SK-N-SH (cell line): Measurements from ENCODE around the gene ASB11. TPM values are rescaled to one million over a fixed set of nuclear protein-coding genes. Genes with fewer than 3 reads are reported as not detected.

Experiments used
- CTCF ChIA-PET: fragments of 300-600, 350-600 bp; formaldehyde crosslinking; extraction: SDS; loops from one replicate; lab custom pipeline; 2021; lab: Yijun Ruan, JAX
- POLR2A ChIA-PET: fragments of 350-600 bp; sonication (Branson Sonifier 250); formaldehyde crosslinking; extraction: SDS; loops from one replicate; lab custom pipeline; 2020; ENCODE audit warnings: antibody characterized with exemption, inconsistent platforms; lab: Yijun Ruan, JAX
- DNase-seq: peaks from one replicate; pipeline ENCODE4 v3.0.0; 2012
- H2AFZ ChIP-seq: fragments of 200-600 bp; sonication (generic); 2 replicates; pipeline ENCODE4 v1.8.1; 2016; ENCODE audit warnings: antibody characterized with exemption, mild to moderate bottlenecking, low read depth
- H3F3A ChIP-seq: fragments of 200-600 bp; sonication (generic); replicated peaks from 2 replicates; pipeline ENCODE3; 2016; ENCODE audit warnings: antibody characterized with exemption, mild to moderate bottlenecking; ENCODE audit not compliant: insufficient read depth
- H3K27ac ChIP-seq, 2 experiments: fragments of 200-500 bp in 1 of 2; fragments of 200-600 bp in 1 of 2; sonication (Bioruptor generic) in 1 of 2; sonication (generic), shearing (Covaris generic) in 1 of 2; 2 replicates each; pipeline versions ENCODE4 v1.5.1 to v1.6.1; 2014 to 2016; ENCODE audit warnings: low read depth in 2 of 2, inconsistent platforms in 1 of 2, low read length in 1 of 2, mild to moderate bottlenecking in 1 of 2, mixed read lengths in 1 of 2
- H3K27me3 ChIP-seq: fragments of 200-600 bp; sonication (generic), shearing (Covaris generic); 2 replicates; pipeline ENCODE4 v1.6.1; 2016; ENCODE audit warnings: mixed run types; ENCODE audit not compliant: insufficient read depth
- H3K36me3 ChIP-seq, 2 experiments: fragments of 200-500 bp in 1 of 2; fragments of 200-600 bp in 1 of 2; sonication (Bioruptor generic) in 1 of 2; sonication (generic) in 1 of 2; replicated peaks in 1 of 2; 2 replicates each; pipeline versions ENCODE3 to v1.5.1; 2014 to 2016; ENCODE audit warnings: low read length in 1 of 2, mild to moderate bottlenecking in 1 of 2; ENCODE audit not compliant: insufficient read depth in 2 of 2, control insufficient read depth in 1 of 2
- H3K4me1 ChIP-seq, 2 experiments: fragments of 200-500 bp in 1 of 2; fragments of 200-600 bp in 1 of 2; sonication (Bioruptor generic) in 1 of 2; sonication (generic), shearing (Covaris generic) in 1 of 2; 2 replicates each; pipeline versions ENCODE4 v1.5.1 to v1.6.1; 2014 to 2016; ENCODE audit warnings: low read depth in 1 of 2, low read length in 1 of 2, mixed run types in 1 of 2; ENCODE audit not compliant: insufficient read depth in 2 of 2, control insufficient read depth in 1 of 2
- H3K4me2 ChIP-seq: fragments of 200-600 bp; sonication (generic), shearing (Covaris generic); 2 replicates; pipeline ENCODE4 v1.6.1; 2017; ENCODE audit warnings: mixed run types
- H3K4me3 ChIP-seq, 2 experiments: fragments of 200-500 bp in 1 of 2; fragments of 200-600 bp in 1 of 2; sonication (Bioruptor generic) in 1 of 2; sonication (generic), shearing (Covaris generic) in 1 of 2; 2 replicates each; pipeline versions ENCODE4 v1.5.1 to v1.8.1; 2014 to 2016; ENCODE audit warnings: low read depth in 2 of 2, inconsistent platforms in 1 of 2, low read length in 1 of 2, mild to moderate bottlenecking in 1 of 2, mixed read lengths in 1 of 2, moderate library complexity in 1 of 2
- H3K79me2 ChIP-seq: fragments of 200-600 bp; sonication (generic); 2 replicates; pipeline ENCODE4 v1.8.1; 2017; ENCODE audit warnings: mild to moderate bottlenecking; ENCODE audit not compliant: insufficient read depth
- H3K9ac ChIP-seq: fragments of 200-600 bp; sonication (generic); 2 replicates; pipeline ENCODE4 v1.6.1; 2017; ENCODE audit warnings: mixed run types
- H3K9me2 ChIP-seq: fragments of 200-600 bp; sonication (generic); 2 replicates; pipeline ENCODE4 v1.6.1; 2017; ENCODE audit warnings: mixed run types
- H3K9me3 ChIP-seq: fragments of 200-600 bp; sonication (generic); 2 replicates; pipeline ENCODE4 v1.6.1; 2017; ENCODE audit warnings: mixed run types, mild to moderate bottlenecking, moderate library complexity
- H4K20me1 ChIP-seq: fragments of 200-600 bp; sonication (generic); 2 replicates; pipeline ENCODE4 v1.6.1; 2017; ENCODE audit warnings: mild to moderate bottlenecking, mixed run types; ENCODE audit not compliant: insufficient read depth
- EZH2phosphoT487 ChIP-seq: fragments of 200-600 bp; sonication (generic); IDR thresholded peaks from 2 replicates; pipeline ENCODE4 v1.6.1; 2017; ENCODE audit warnings: low read depth, mixed run types, mild to moderate bottlenecking, antibody characterized with exemption, moderate library complexity, borderline replicate concordance
- FOXJ3 ChIP-seq: sonication (generic); formaldehyde crosslinking; IDR thresholded peaks from 2 replicates; pipeline ENCODE4 v1.5.1; 2020; ENCODE audit warnings: mild to moderate bottlenecking, missing genetic modification reagents
- FOXM1 ChIP-seq: IDR thresholded peaks from 2 replicates; pipeline ENCODE4 v1.4.0; 2012; ENCODE audit warnings: low read depth, mild to moderate bottlenecking
- GABPA ChIP-seq: IDR thresholded peaks from 2 replicates; pipeline ENCODE4 v1.4.0; 2012; ENCODE audit warnings: low read depth, mild to moderate bottlenecking
- GATA2 ChIP-seq: sonication (generic); formaldehyde crosslinking; IDR thresholded peaks from 2 replicates; pipeline ENCODE4 v1.5.0; 2020; ENCODE audit warnings: mild to moderate bottlenecking, missing genetic modification reagents
- IRF3 ChIP-seq: fragments of 150-350 bp; IDR thresholded peaks from 2 replicates; pipeline ENCODE4 v1.6.1; 2016; ENCODE audit warnings: mild to moderate bottlenecking, low read depth, low read length
- JUND ChIP-seq: IDR thresholded peaks from 2 replicates; pipeline ENCODE4 v1.4.0; 2012
- MAX ChIP-seq: IDR thresholded peaks from 2 replicates; pipeline ENCODE4 v1.4.0; 2012; ENCODE audit warnings: low read depth
- POLR2AphosphoS5 ChIP-seq: IDR thresholded peaks from 2 replicates; pipeline ENCODE4 v1.6.1; 2012; ENCODE audit warnings: low read depth, low read length
- REST ChIP-seq: IDR thresholded peaks from 2 replicates; pipeline ENCODE4 v1.6.1; 2012; ENCODE audit warnings: mild to moderate bottlenecking, low read depth, low read length, moderate library complexity
- RXRA ChIP-seq: IDR thresholded peaks from 2 replicates; pipeline ENCODE4 v1.4.0; 2012; ENCODE audit warnings: low read depth, mild to moderate bottlenecking, borderline replicate concordance
- SIN3A ChIP-seq: IDR thresholded peaks from 2 replicates; pipeline ENCODE4 v1.6.1; 2012; ENCODE audit warnings: low read depth, mild to moderate bottlenecking, low read length, moderate library complexity, borderline replicate concordance
- TCF12 ChIP-seq: IDR thresholded peaks from 2 replicates; pipeline ENCODE4 v1.4.0; 2012
- TEAD4 ChIP-seq: IDR thresholded peaks from 2 replicates; pipeline ENCODE4 v1.4.0; 2012; ENCODE audit warnings: mild to moderate bottlenecking, borderline replicate concordance; ENCODE audit not compliant: insufficient read depth
- USF2 ChIP-seq: fragments of 150-350 bp; IDR thresholded peaks from 2 replicates; pipeline ENCODE4 v1.6.1; 2017; ENCODE audit warnings: antibody characterized with exemption, low read length, low read depth, borderline replicate concordance
- YY1 ChIP-seq: IDR thresholded peaks from 2 replicates; pipeline ENCODE4 v1.4.0; 2012; ENCODE audit warnings: low read depth, mild to moderate bottlenecking
- ZBTB33 ChIP-seq: IDR thresholded peaks from 2 replicates; pipeline ENCODE4 v1.4.0; 2012; ENCODE audit warnings: low read depth, borderline replicate concordance
- WGBS: methylation state at CpG from one replicate; pipeline ENCODE4 v1.1.6; 2017; ENCODE audit warnings: low lambda C conversion rate; 5-methylcytosine and 5-hydroxymethylcytosine counted together
- polyA plus RNA-seq, 3 experiments: library from polyadenylated mRNA; depleted of rRNA; stranded (reverse); fragments of >200 nt; gene quantifications; 2 replicates each; pipeline ENCODE4 v1.2.3, GENCODE V29; 2012

Gene ASB11
- polyA plus RNA-seq, 1 of the 3 experiments (the other 2 are of a cell fraction): not detected

GRCh38 chrX:15328131-15328530 is 12.7 kb upstream of the ASB11 start:
- Histone ChIP-seq H3K4me1 (no peaks in the 10 kb centered on the region; a peak in 1 of 4 replicates), H3K9me2 (no peaks in the 10 kb centered on the region), H3K27ac (no peak overlapping the region), H3K27me3 (0 out of 2 replicates have a peak, but pooled peaks cover 3% of the 10 kb centered on the region), H4K20me1 (no peaks in the 10 kb centered on the region), H3K4me2 (no peak overlapping the region), H3K36me3 (peaks cover 8 to 31% of the 10 kb centered on the region in 2 experiments), H2AFZ (no peak overlapping the region), H3K79me2 (peaks cover 4% of the 10 kb centered on the region; the same call in 1 of the 2 replicates), H3K4me3 (no peak overlapping the region), H3K9me3 (no peaks in the 10 kb centered on the region), H3F3A (no peaks in the 10 kb centered on the region), H3K9ac (no peak overlapping the region)
- CTCF ChIA-PET: interaction anchor here (1.0 kb wide), 1 partner anchor 12 kb away, joined by 4 read pairs; no protein-coding TSS in a partner anchor
- POLR2A ChIA-PET: interaction anchor here (0.8 kb wide), 1 partner anchor 11 kb away, joined by 4 read pairs; no protein-coding TSS in a partner anchor
- WGBS: 55% methylated on average over 3 of the region's 3 CpGs
- no peak for TF ChIP-seq FOXM1
- no peak for TF ChIP-seq REST
- no peak for TF ChIP-seq SIN3A
- TF ChIP-seq GATA2 (CRISPR knock-in tag): no peak
- TF ChIP-seq POLR2AphosphoS5: no peak
- TF ChIP-seq RXRA: no peak
- no peak for TF ChIP-seq FOXJ3 (CRISPR knock-in tag)
- no peak for TF ChIP-seq GABPA
- no peak for TF ChIP-seq USF2
- TF ChIP-seq MAX: no peak
- no peak for TF ChIP-seq TEAD4
- no peak for TF ChIP-seq TCF12
- TF ChIP-seq ZBTB33: no peak
- no peak for TF ChIP-seq YY1
- no peak for TF ChIP-seq IRF3
- no peak for TF ChIP-seq JUND
- no peak for TF ChIP-seq EZH2phosphoT487
- no peak for DNase-seq
